CD4-positive, alpha-beta T cell (primary cell): Measurements from ENCODE around the gene NEK10. TPM values are rescaled to one million over a fixed set of nuclear protein-coding genes. Genes with fewer than 3 reads are reported as not detected.

Experiments used
- ATAC-seq: fragments of 200-7000 bp; cut with Tn5 transposase; one replicate; pipeline ENCODE4 v1.10.0; 2022; ENCODE audit warnings: mild to moderate bottlenecking; ENCODE audit not compliant: poor library complexity
- CTCF ChIA-PET: fragments of 350-600 bp; sonication (Branson Sonifier 250); formaldehyde crosslinking; loops from one replicate; lab custom pipeline; 2021; ENCODE audit warnings: antibody characterized with exemption, inconsistent platforms; lab: Charles Lee
- POLR2A ChIA-PET: fragments of 350-600 bp; sonication (Branson Sonifier 250); formaldehyde crosslinking; loops from one replicate; lab custom pipeline; 2021; ENCODE audit warnings: antibody characterized with exemption, inconsistent platforms; lab: Charles Lee
- DNase-seq, 14 experiments: peaks; one replicate each; pipeline ENCODE4 v3.0.0-alpha.2; 2013 to 2020; ENCODE audit warnings: mixed read lengths in 2 of 14
- H3K27ac ChIP-seq, 2 donors: one replicate each; pipeline versions ENCODE4 v1.5.1 to v1.7.0; 2013; ENCODE audit warnings: low read length in 2 of 2, low read depth in 1 of 2, mild to moderate bottlenecking in 1 of 2
- H3K27me3 ChIP-seq, 2 experiments: 1 replicate in 1 of 2; 2 replicates in 1 of 2; pipeline versions ENCODE4 v1.6.1 to v1.7.0; 2013; ENCODE audit warnings: low read length in 2 of 2, control low read depth in 1 of 2, mild to moderate bottlenecking in 1 of 2, moderate library complexity in 1 of 2; ENCODE audit not compliant: insufficient read depth in 2 of 2, control insufficient read depth in 1 of 2
- H3K36me3 ChIP-seq: one replicate; pipeline ENCODE4 v1.6.1; 2013; ENCODE audit warnings: low read length, control low read depth; ENCODE audit not compliant: insufficient read depth
- H3K4me1 ChIP-seq: one replicate; pipeline ENCODE4 v1.6.1; 2013; ENCODE audit warnings: low read length, control low read depth; ENCODE audit not compliant: insufficient read depth
- H3K4me3 ChIP-seq: one replicate; pipeline ENCODE4 v1.5.1; 2013; ENCODE audit warnings: mild to moderate bottlenecking, low read length, moderate library complexity
- H3K9me3 ChIP-seq, 2 experiments: 1 replicate in 1 of 2; 2 replicates in 1 of 2; pipeline versions ENCODE4 v1.6.1 to v1.7.0; 2013; ENCODE audit warnings: low read length in 2 of 2, mild to moderate bottlenecking in 2 of 2, control low read depth in 1 of 2, moderate library complexity in 1 of 2; ENCODE audit not compliant: control insufficient read depth in 1 of 2, insufficient read depth in 1 of 2
- H3K27ac Mint-ChIP-seq: one replicate; pipeline ENCODE4 v1.8.0; 2020; ENCODE audit warnings: mixed read lengths
- H3K27me3 Mint-ChIP-seq: one replicate; pipeline ENCODE4 v1.8.0; 2021; ENCODE audit warnings: mixed read lengths
- H3K36me3 Mint-ChIP-seq: one replicate; pipeline ENCODE4 v1.8.0; 2021; ENCODE audit warnings: low read depth, mixed read lengths
- H3K4me1 Mint-ChIP-seq: one replicate; pipeline ENCODE4 v1.8.0; 2021; ENCODE audit warnings: low read depth, mixed read lengths
- H3K4me3 Mint-ChIP-seq: one replicate; pipeline ENCODE4 v1.8.0; 2020; ENCODE audit warnings: mild to moderate bottlenecking, mixed read lengths
- H3K9me3 Mint-ChIP-seq: one replicate; pipeline ENCODE4 v1.8.0; 2020; ENCODE audit warnings: mixed read lengths
- CTCF ChIP-seq: fragments of 200-600 bp; IDR thresholded peaks from one replicate; pipeline ENCODE4 v1.8.0; 2022; ENCODE audit warnings: antibody characterized with exemption, mild to moderate bottlenecking
- intact Hi-C, 2 experiments: fragments of 100-400 bp; cut with DNase I in 1 of 2; cut with micrococcal nuclease in 1 of 2; formaldehyde crosslinking; loops; one replicate each; pipeline versions ENCODE4 v1.15.1 to v1.9.0; 2023 to 2025; cut with DNase I, micrococcal nuclease
- total RNA-seq, 174 experiments: library from RNA in 2 of 174; stranded (reverse) in 2 of 174; gene quantifications; one replicate each; pipeline ENCODE4 v1.2.3 and lab custom pipeline; 2021 to 2026

Gene NEK10
- total RNA-seq, 2 experiments from 2014 or later = 0.61 to 0.77 TPM

GRCh38 chr3:27279123-27279522, 90.1 kb downstream of the NEK10 start:
- intact Hi-C loops = no loop called here
- Histone ChIP-seq H3K27ac (no peak overlapping the region), H3K9me3 (no peaks in the 10 kb centered on the region), H3K4me3 (no peak overlapping the region), H3K36me3 (no peaks in the 10 kb centered on the region), H3K4me1 (no peaks in the 10 kb centered on the region), H3K27me3 (no peaks in the 10 kb centered on the region)
- no peaks in the 10 kb centered on the region for H3K36me3 Mint-ChIP-seq
- CTCF ChIA-PET = no interaction called here
- ATAC-seq (no peak), DNase-seq (no peak)
- no peaks in the 10 kb centered on the region for H3K4me1 Mint-ChIP-seq
- no peak overlapping the region for H3K4me3 Mint-ChIP-seq
- POLR2A ChIA-PET = no interaction called here
- no peak for TF ChIP-seq CTCF
- H3K27me3 Mint-ChIP-seq = no peaks in the 10 kb centered on the region
- peaks cover 8% of the 10 kb centered on the region for H3K9me3 Mint-ChIP-seq
- H3K27ac Mint-ChIP-seq = no peak overlapping the region

GRCh38 chr3:27278383-27279055, 90.7 kb downstream of the NEK10 start:
- H3K4me1 ChIP-seq = no peaks in the 10 kb centered on the region
- Mint-ChIP-seq H3K27ac (no peak overlapping the region), H3K36me3 (no peaks in the 10 kb centered on the region), H3K4me3 (no peak overlapping the region), H3K9me3 (peaks cover 8% of the 10 kb centered on the region), H3K27me3 (no peaks in the 10 kb centered on the region), H3K4me1 (no peaks in the 10 kb centered on the region)
- H3K27ac ChIP-seq = no peak overlapping the region
- TF ChIP-seq CTCF = no peak
- no peak overlapping the region for H3K4me3 ChIP-seq
- ATAC-seq (no peak), DNase-seq (no peak)
- CTCF ChIA-PET = no interaction called here
- POLR2A ChIA-PET = no interaction called here
- no peaks in the 10 kb centered on the region for H3K9me3 ChIP-seq
- intact Hi-C loops = no loop called here
- no peaks in the 10 kb centered on the region for H3K36me3 ChIP-seq
- no peaks in the 10 kb centered on the region for H3K27me3 ChIP-seq

- no peaks in the 10 kb centered on the region for H3K4me1 ChIP-seq
- intact Hi-C loops = no loop called here
- ChIA-PET CTCF (no interaction called here), POLR2A (no interaction called here)
- no peaks in the 10 kb centered on the region for H3K36me3 ChIP-seq
- H3K27me3 ChIP-seq = no peaks in the 10 kb centered on the region
- Mint-ChIP-seq H3K9me3 (no peaks in the 10 kb centered on the region), H3K27me3 (peaks cover 2% of the 10 kb centered on the region), H3K36me3 (no peaks in the 10 kb centered on the region), H3K4me3 (no peak overlapping the region), H3K27ac (no peak overlapping the region), H3K4me1 (no peaks in the 10 kb centered on the region)
- no peak for TF ChIP-seq CTCF
- H3K9me3 ChIP-seq = no peaks in the 10 kb centered on the region
- no peak overlapping the region for H3K27ac ChIP-seq
- no peak for ATAC-seq
- no peak overlapping the region for H3K4me3 ChIP-seq
- no peak for DNase-seq
Measured at GRCh38 chr3:27275441-27275990, 93.7 kb downstream of the NEK10 start.
